ENCODE results near the gene PLCB4.

Gene PLCB4

DNA sequence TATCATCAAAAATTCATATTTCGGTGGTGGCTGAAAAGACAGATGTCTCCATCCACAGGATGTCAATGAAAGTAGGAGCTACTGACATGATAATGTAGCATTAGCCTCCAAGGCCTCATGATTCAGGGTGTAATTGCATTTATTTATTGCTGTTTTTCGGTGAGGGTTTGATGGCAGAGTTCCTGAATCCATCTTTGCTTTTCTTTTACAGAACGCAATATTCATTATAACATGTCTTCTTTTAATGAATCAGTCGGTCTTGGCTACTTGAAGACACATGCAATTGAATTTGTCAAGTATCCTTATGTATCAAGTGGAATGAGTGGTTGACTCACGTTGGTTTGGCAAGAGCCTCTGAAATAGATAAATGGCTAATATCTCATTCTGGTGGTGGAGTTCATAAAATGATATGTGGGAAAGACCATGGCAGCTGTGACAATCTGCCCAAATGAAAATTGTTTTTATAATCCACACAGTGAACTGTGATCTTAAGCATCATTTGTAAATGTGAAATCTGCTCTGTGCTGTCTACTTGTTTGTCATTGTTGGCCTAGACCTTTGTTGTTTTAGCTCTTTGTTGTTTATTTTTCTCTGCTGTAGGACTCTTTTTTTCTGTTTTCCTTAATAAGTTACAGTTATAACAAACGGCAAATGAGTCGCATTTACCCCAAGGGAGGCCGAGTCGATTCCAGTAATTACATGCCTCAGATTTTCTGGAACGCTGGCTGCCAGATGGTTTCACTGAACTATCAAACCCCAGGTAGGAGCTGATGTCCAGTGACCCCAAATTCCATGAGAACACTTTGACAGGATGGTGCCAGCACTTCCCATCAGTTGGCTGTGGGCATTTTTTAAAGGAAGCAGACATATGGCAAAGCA, 339.8 kb downstream of the PLCB4 start:
- Histone ChIP-seq H3K9me3 (ENCODE audit: control insufficient read depth, low read length) (no peaks in the 10 kb centered on the region), H3K36me3 (ENCODE audit: control insufficient read depth, insufficient read depth, low read length) (no peaks in the 10 kb centered on the region), H3K4me1 (ENCODE audit: control insufficient read depth, insufficient read depth, low read length) (no peaks in the 10 kb centered on the region), H3K9ac (ENCODE audit: low read length) (no peak overlapping the region), H3K4me3 (ENCODE audit: low read length) (no peak overlapping the region), H3K27me3 (ENCODE audit: control insufficient read depth, insufficient read depth, low read length) (no peaks in the 10 kb centered on the region)

DNA sequence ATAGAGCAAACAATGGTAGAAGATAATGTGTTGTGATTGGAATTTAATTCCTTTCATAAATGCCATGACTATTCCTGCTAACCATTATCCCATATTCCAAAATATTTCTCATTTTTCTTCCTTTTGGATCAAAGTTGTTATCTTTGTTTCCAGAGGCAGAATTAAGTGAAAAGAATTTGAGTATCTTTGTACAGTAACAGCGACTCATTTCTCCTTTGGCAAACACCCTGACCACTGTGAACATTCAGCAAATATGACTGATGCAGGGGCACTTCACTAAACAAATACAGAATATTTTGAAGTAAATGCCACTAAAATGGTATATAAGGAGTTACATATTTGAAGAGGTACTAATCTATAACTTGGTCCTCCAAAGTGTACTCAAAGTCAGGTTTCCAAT, 340.5 kb downstream of the PLCB4 start:
- Histone ChIP-seq H3K9me3 (ENCODE audit: control insufficient read depth, low read length) (no peaks in the 10 kb centered on the region), H3K36me3 (ENCODE audit: control insufficient read depth, insufficient read depth, low read length) (no peaks in the 10 kb centered on the region)

GRCh38 chr20:9409981-9410380, 341.1 kb downstream of the PLCB4 start:
- no peaks in the 10 kb centered on the region for H3K27me3 ChIP-seq (ENCODE audit: control insufficient read depth, insufficient read depth, low read length)
- H3K9ac ChIP-seq (ENCODE audit: low read length): no peak overlapping the region
- H3K36me3 ChIP-seq (ENCODE audit: control insufficient read depth, insufficient read depth, low read length): no peaks in the 10 kb centered on the region
- H3K9me3 ChIP-seq (ENCODE audit: control insufficient read depth, low read length): no peaks in the 10 kb centered on the region
- no peak overlapping the region for H3K4me3 ChIP-seq (ENCODE audit: low read length)
- H3K4me1 ChIP-seq (ENCODE audit: control insufficient read depth, insufficient read depth, low read length): no peaks in the 10 kb centered on the region

More for the DNA sequence above, 340.5 kb downstream of the PLCB4 start:
- H3K4me3 ChIP-seq (ENCODE audit: low read length): no peak overlapping the region
- no peaks in the 10 kb centered on the region for H3K27me3 ChIP-seq (ENCODE audit: control insufficient read depth, insufficient read depth, low read length)
- H3K9ac ChIP-seq (ENCODE audit: low read length): no peak overlapping the region
- no peaks in the 10 kb centered on the region for H3K4me1 ChIP-seq (ENCODE audit: control insufficient read depth, insufficient read depth, low read length)

GRCh38 chr20:9411833-9412232, 342.9 kb downstream of the PLCB4 start:
- Histone ChIP-seq H3K36me3 (ENCODE audit: control insufficient read depth, insufficient read depth, low read length) (no peaks in the 10 kb centered on the region), H3K4me1 (ENCODE audit: control insufficient read depth, insufficient read depth, low read length) (no peaks in the 10 kb centered on the region), H3K27me3 (ENCODE audit: control insufficient read depth, insufficient read depth, low read length) (no peaks in the 10 kb centered on the region), H3K4me3 (ENCODE audit: low read length) (no peak overlapping the region), H3K9ac (ENCODE audit: low read length) (no peak overlapping the region), H3K9me3 (ENCODE audit: control insufficient read depth, low read length) (no peaks in the 10 kb centered on the region)

- no peaks in the 10 kb centered on the region for H3K36me3 ChIP-seq (ENCODE audit: control insufficient read depth, insufficient read depth, low read length)
- no peaks in the 10 kb centered on the region for H3K27me3 ChIP-seq (ENCODE audit: control insufficient read depth, insufficient read depth, low read length)
- H3K4me3 ChIP-seq (ENCODE audit: low read length): no peak overlapping the region
- no peak overlapping the region for H3K9ac ChIP-seq (ENCODE audit: low read length)
- H3K4me1 ChIP-seq (ENCODE audit: control insufficient read depth, insufficient read depth, low read length): no peaks in the 10 kb centered on the region
- H3K9me3 ChIP-seq (ENCODE audit: control insufficient read depth, low read length): no peaks in the 10 kb centered on the region
Measured at GRCh38 chr20:9412309-9412708, 343.4 kb downstream of the PLCB4 start.

DNA sequence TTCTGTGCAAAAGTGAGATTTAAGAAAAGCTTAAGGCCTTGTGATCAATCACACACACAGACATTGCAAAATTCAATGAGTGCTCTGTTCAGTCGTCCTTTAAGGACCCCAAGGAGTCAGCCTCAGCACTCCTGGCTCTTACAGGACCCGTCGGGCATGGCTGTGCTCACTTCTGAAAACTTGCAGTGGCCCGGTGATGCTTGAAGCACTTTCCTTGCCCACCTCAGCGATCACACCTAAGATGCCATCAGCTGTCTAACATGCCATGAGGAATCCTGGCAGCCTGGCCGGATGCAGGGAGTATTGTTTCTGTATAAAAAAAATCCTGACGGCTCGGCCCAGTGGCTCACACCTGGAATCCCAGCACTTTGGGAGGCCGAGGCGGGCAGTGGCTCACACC, 344.1 kb downstream of the PLCB4 start:
- Histone ChIP-seq H3K9ac (ENCODE audit: low read length) (no peak overlapping the region), H3K4me1 (ENCODE audit: control insufficient read depth, insufficient read depth, low read length) (no peaks in the 10 kb centered on the region), H3K36me3 (ENCODE audit: control insufficient read depth, insufficient read depth, low read length) (no peaks in the 10 kb centered on the region), H3K27me3 (ENCODE audit: control insufficient read depth, insufficient read depth, low read length) (no peaks in the 10 kb centered on the region), H3K9me3 (ENCODE audit: control insufficient read depth, low read length) (no peaks in the 10 kb centered on the region), H3K4me3 (ENCODE audit: low read length) (no peak overlapping the region)

DNA sequence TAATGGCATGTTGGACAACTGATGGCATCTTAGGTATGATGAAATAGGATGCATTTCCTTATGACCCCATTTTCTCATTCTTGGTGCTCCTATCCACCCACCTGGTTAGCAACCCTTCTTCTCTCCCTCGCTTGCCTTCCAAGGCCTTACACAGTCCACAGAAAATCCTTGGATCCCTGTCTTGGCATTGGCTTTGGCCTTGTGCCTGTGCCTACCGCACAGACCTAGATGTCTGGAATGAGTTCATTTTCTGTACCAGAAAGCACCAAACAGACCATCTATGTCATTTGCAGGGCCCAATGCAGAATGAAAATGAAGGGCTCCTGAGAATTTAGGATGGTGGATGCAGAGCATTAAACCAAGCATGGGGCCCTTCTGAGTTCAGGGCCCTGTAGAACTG, 346.5 kb downstream of the PLCB4 start:
- H3K4me3 ChIP-seq (ENCODE audit: low read length): no peak overlapping the region
- H3K36me3 ChIP-seq (ENCODE audit: control insufficient read depth, insufficient read depth, low read length): no peaks in the 10 kb centered on the region
- H3K9ac ChIP-seq (ENCODE audit: low read length): no peak overlapping the region

DNA sequence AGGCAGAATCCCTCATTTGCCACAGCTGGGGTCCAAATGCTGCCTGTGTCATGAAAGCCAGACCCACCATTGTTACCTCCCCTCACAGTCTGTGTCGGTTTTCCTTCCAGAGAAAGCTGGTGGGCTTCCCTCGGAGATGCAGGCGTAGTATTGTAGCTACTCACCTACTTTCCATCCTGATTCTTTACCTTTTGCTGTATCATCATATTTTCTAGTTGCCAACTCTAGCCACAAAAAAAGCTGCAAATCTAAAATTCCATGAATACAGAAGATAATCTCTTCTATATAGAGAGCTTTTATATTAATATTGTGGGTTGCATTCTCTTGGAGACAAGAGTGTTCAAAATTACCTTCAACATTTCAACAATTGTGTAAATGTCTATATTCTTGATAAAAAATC, 347.5 kb downstream of the PLCB4 start:
- no peak overlapping the region for H3K4me3 ChIP-seq (ENCODE audit: low read length)
- H3K4me1 ChIP-seq (ENCODE audit: control insufficient read depth, insufficient read depth, low read length): no peaks in the 10 kb centered on the region
- no peaks in the 10 kb centered on the region for H3K27me3 ChIP-seq (ENCODE audit: control insufficient read depth, insufficient read depth, low read length)

More for the DNA sequence above, 346.5 kb downstream of the PLCB4 start:
- H3K4me1 ChIP-seq (ENCODE audit: control insufficient read depth, insufficient read depth, low read length): no peaks in the 10 kb centered on the region
- H3K27me3 ChIP-seq (ENCODE audit: control insufficient read depth, insufficient read depth, low read length): no peaks in the 10 kb centered on the region
- H3K9me3 ChIP-seq (ENCODE audit: control insufficient read depth, low read length): no peaks in the 10 kb centered on the region

GRCh38 chr20:9417665-9418064, 348.8 kb downstream of the PLCB4 start:
- no peak overlapping the region for H3K9ac ChIP-seq (ENCODE audit: low read length)
- no peaks in the 10 kb centered on the region for H3K9me3 ChIP-seq (ENCODE audit: control insufficient read depth, low read length)
- no peaks in the 10 kb centered on the region for H3K36me3 ChIP-seq (ENCODE audit: control insufficient read depth, insufficient read depth, low read length)
- H3K4me1 ChIP-seq (ENCODE audit: control insufficient read depth, insufficient read depth, low read length): no peaks in the 10 kb centered on the region
- no peaks in the 10 kb centered on the region for H3K27me3 ChIP-seq (ENCODE audit: control insufficient read depth, insufficient read depth, low read length)
- no peak overlapping the region for H3K4me3 ChIP-seq (ENCODE audit: low read length)

More for the DNA sequence above, 347.5 kb downstream of the PLCB4 start:
- Histone ChIP-seq H3K9ac (ENCODE audit: low read length) (no peak overlapping the region), H3K36me3 (ENCODE audit: control insufficient read depth, insufficient read depth, low read length) (no peaks in the 10 kb centered on the region), H3K9me3 (ENCODE audit: control insufficient read depth, low read length) (no peaks in the 10 kb centered on the region)

- no peaks in the 10 kb centered on the region for H3K27me3 ChIP-seq (ENCODE audit: control insufficient read depth, insufficient read depth, low read length)
- no peak overlapping the region for H3K9ac ChIP-seq (ENCODE audit: low read length)
- no peaks in the 10 kb centered on the region for H3K4me1 ChIP-seq (ENCODE audit: control insufficient read depth, insufficient read depth, low read length)
- H3K9me3 ChIP-seq (ENCODE audit: control insufficient read depth, low read length): no peaks in the 10 kb centered on the region
- no peak overlapping the region for H3K4me3 ChIP-seq (ENCODE audit: low read length)
- no peaks in the 10 kb centered on the region for H3K36me3 ChIP-seq (ENCODE audit: control insufficient read depth, insufficient read depth, low read length)
Measured at GRCh38 chr20:9422321-9423057, 353.6 kb downstream of the PLCB4 start.

DNA sequence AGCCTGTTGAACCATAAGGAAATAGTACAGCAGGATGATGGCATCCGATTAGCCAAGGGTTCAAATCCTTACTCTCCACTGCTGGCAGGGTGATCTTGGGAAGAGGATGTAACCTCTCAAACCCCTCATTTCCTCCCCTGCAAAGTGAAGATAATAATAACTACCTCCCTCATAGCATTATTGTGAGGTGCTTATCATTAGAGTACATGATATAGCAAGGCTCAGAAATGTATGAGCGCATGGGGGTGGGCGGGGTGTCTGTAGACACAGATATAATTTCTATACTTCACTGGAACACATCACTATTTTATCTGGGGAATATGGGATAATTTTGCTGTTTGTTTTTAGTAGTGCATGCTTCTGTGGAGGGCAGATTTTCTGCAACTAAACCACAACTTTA, 355.7 kb downstream of the PLCB4 start:
- Histone ChIP-seq H3K9ac (ENCODE audit: low read length) (no peak overlapping the region), H3K9me3 (ENCODE audit: control insufficient read depth, low read length) (no peaks in the 10 kb centered on the region), H3K36me3 (ENCODE audit: control insufficient read depth, insufficient read depth, low read length) (no peaks in the 10 kb centered on the region), H3K27me3 (ENCODE audit: control insufficient read depth, insufficient read depth, low read length) (no peaks in the 10 kb centered on the region), H3K4me3 (ENCODE audit: low read length) (no peak overlapping the region), H3K4me1 (ENCODE audit: control insufficient read depth, insufficient read depth, low read length) (no peaks in the 10 kb centered on the region)
